CD14-positive monocyte (primary cell): ENCODE results near the gene PWP1. TPM values are rescaled to one million over a fixed set of nuclear protein-coding genes. Genes with fewer than 3 reads are reported as not detected.

ENCODE experiments used
- DNase-seq, 3 donors: peaks; one replicate each; pipeline ENCODE4 v3.0.0-alpha.2; 2011 to 2022
- H2AFZ ChIP-seq: 2 replicates; pipeline ENCODE4 v1.6.0; 2012; ENCODE audit warnings: mild to moderate bottlenecking, low read depth, low read length, inconsistent platforms; ENCODE audit not compliant: insufficient read depth, poor library complexity, severe bottlenecking
- H3K27ac ChIP-seq, 2 donors: 1 replicate in 1 of 2; 2 replicates in 1 of 2; pipeline ENCODE4 v1.5.1; 2012 to 2013; ENCODE audit warnings: low read length in 2 of 2, control low read depth in 1 of 2, inconsistent platforms in 1 of 2, low read depth in 1 of 2, mild to moderate bottlenecking in 1 of 2
- H3K27me3 ChIP-seq, 2 donors: one replicate each; pipeline versions ENCODE4 v1.6.0 to v1.6.1; 2011 to 2013; ENCODE audit warnings: low read length in 2 of 2; ENCODE audit not compliant: control insufficient read depth in 2 of 2, insufficient read depth in 2 of 2
- H3K36me3 ChIP-seq, 2 donors: replicated peaks in 1 of 2; 1 replicate in 1 of 2; 2 replicates in 1 of 2; pipeline versions ENCODE4 v1.5.1 to v1.6.1; 2012 to 2013; ENCODE audit warnings: low read length in 2 of 2, control low read depth in 1 of 2, inconsistent platforms in 1 of 2, mild to moderate bottlenecking in 1 of 2; ENCODE audit not compliant: insufficient read depth in 2 of 2, control insufficient read depth in 1 of 2
- H3K4me1 ChIP-seq, 2 donors: 1 replicate in 1 of 2; 2 replicates in 1 of 2; pipeline versions ENCODE4 v1.5.1 to v1.6.1; 2012 to 2013; ENCODE audit warnings: low read length in 2 of 2, control low read depth in 1 of 2, inconsistent platforms in 1 of 2, mild to moderate bottlenecking in 1 of 2, moderate library complexity in 1 of 2; ENCODE audit not compliant: insufficient read depth in 2 of 2, control insufficient read depth in 1 of 2
- H3K4me2 ChIP-seq: replicated peaks from 2 replicates; pipeline ENCODE3; 2012; ENCODE audit warnings: low read length, moderate library complexity, mild to moderate bottlenecking; ENCODE audit not compliant: poor library complexity, severe bottlenecking; ENCODE audit errors: extremely low read depth
- H3K4me3 ChIP-seq, 3 experiments: fragments of 200-600 bp in 1 of 3; sonication (generic) in 1 of 3; replicated peaks in 1 of 3; 1 replicate in 2 of 3; 2 replicates in 1 of 3; pipeline ENCODE4 v1.5.1; 2011 to 2013; ENCODE audit warnings: low read length in 3 of 3, mild to moderate bottlenecking in 3 of 3, control low read depth in 2 of 3, low read depth in 2 of 3, inconsistent platforms in 1 of 3, moderate library complexity in 1 of 3
- H3K79me2 ChIP-seq: 2 replicates; pipeline ENCODE4 v1.6.0; 2012; ENCODE audit warnings: mild to moderate bottlenecking, control low read depth, inconsistent platforms, low read length, moderate library complexity; ENCODE audit not compliant: insufficient read depth
- H3K9ac ChIP-seq: 2 replicates; pipeline ENCODE4 v1.6.0; 2017; ENCODE audit warnings: low read length, mild to moderate bottlenecking; ENCODE audit not compliant: insufficient read depth, poor library complexity, severe bottlenecking
- H3K9me3 ChIP-seq, 2 donors: replicated peaks in 1 of 2; 1 replicate in 1 of 2; 2 replicates in 1 of 2; pipeline versions ENCODE4 v1.5.1 to v1.6.1; 2012 to 2013; ENCODE audit warnings: low read length in 2 of 2, control low read depth in 1 of 2; ENCODE audit not compliant: control insufficient read depth in 1 of 2, insufficient read depth in 1 of 2
- H4K20me1 ChIP-seq: 2 replicates; pipeline ENCODE4 v1.6.0; 2012; ENCODE audit warnings: mild to moderate bottlenecking, low read length, control low read depth, moderate library complexity; ENCODE audit not compliant: insufficient read depth
- H3K27ac Mint-ChIP-seq, 7 donors: one replicate each; pipeline ENCODE4 v1.8.0; 2020; ENCODE audit warnings: mild to moderate bottlenecking in 7 of 7, mixed read lengths in 7 of 7, moderate library complexity in 6 of 7, inconsistent platforms in 2 of 7
- H3K27me3 Mint-ChIP-seq, 3 donors: one replicate each; pipeline ENCODE4 v1.8.0; 2021 to 2022; ENCODE audit warnings: low read depth in 3 of 3, mild to moderate bottlenecking in 3 of 3, mixed read lengths in 3 of 3, moderate library complexity in 3 of 3, inconsistent platforms in 1 of 3
- H3K36me3 Mint-ChIP-seq, 2 donors: one replicate each; pipeline ENCODE4 v1.8.0; 2020; ENCODE audit warnings: mixed read lengths in 2 of 2, inconsistent platforms in 1 of 2, mild to moderate bottlenecking in 1 of 2
- H3K4me1 Mint-ChIP-seq: one replicate; pipeline ENCODE4 v1.8.0; 2020; ENCODE audit warnings: mild to moderate bottlenecking, mixed read lengths
- H3K4me3 Mint-ChIP-seq, 2 donors: one replicate each; pipeline ENCODE4 v1.8.0; 2020; ENCODE audit warnings: mild to moderate bottlenecking in 2 of 2, mixed read lengths in 2 of 2, moderate library complexity in 1 of 2
- H3K9me3 Mint-ChIP-seq, 7 donors: one replicate each; pipeline ENCODE4 v1.8.0; 2020 to 2022; ENCODE audit warnings: mixed read lengths in 7 of 7, mild to moderate bottlenecking in 6 of 7, moderate library complexity in 6 of 7, inconsistent platforms in 2 of 7
- CTCF ChIP-seq: fragments of 200-600 bp; IDR thresholded peaks from one replicate; pipeline ENCODE4 v1.8.0; 2022; ENCODE audit warnings: antibody characterized with exemption, mild to moderate bottlenecking
- WGBS: methylation state at CpG from one replicate; pipeline ENCODE4 v1.1.5; 2013; ENCODE audit warnings: missing lambda C conversion rate; ENCODE audit not compliant: insufficient coverage; 5-methylcytosine and 5-hydroxymethylcytosine counted together
- intact Hi-C, 2 donors: fragments of 100-400 bp; cut with micrococcal nuclease; formaldehyde crosslinking; loops; one replicate each; pipeline versions ENCODE4 v1.15.0 to v1.15.1; 2023
- polyA plus RNA-seq, 3 donors: library from polyadenylated mRNA; depleted of rRNA in 1 of 3; unstranded in 2 of 3; stranded (reverse) in 1 of 3; fragments of 300-500 nt in 2 of 3; fragments of >200 nt in 1 of 3; fragmentation: Illumina TruSeq in 2 of 3; gene quantifications; 1 replicate in 2 of 3; 2 replicates in 1 of 3; pipeline ENCODE4 v1.2.3, GENCODE V29; 2012 to 2021

Gene PWP1
- polyA plus RNA-seq, 3 donors = 27.1 to 29.1 (median 28.0) TPM

GRCh38 chr12:107661830-107662229 lies 23.8 kb upstream of the PWP1 start:
- peaks cover 35% of the 10 kb centered on the region for H3K4me1 Mint-ChIP-seq
- no peak overlapping the region for H3K4me2 ChIP-seq
- no peak for TF ChIP-seq CTCF
- no CpG with 5 or more reads among the region's 3 CpGs for WGBS
- peaks cover 18 to 37% of the 10 kb centered on the region in 2 donors for H3K4me1 ChIP-seq
- H4K20me1 ChIP-seq = no peaks in the 10 kb centered on the region
- H3K79me2 ChIP-seq = no peaks in the 10 kb centered on the region
- peaks cover 4 to 8% (median 6%) of the 10 kb centered on the region in 3 donors for H3K27me3 Mint-ChIP-seq
- H3K4me3 ChIP-seq = no peak overlapping the region
- intact Hi-C loops = no loop called here
- peak overlapping the region; percentile 46 to 83 (median 64) for H3K27ac Mint-ChIP-seq
- H2AFZ ChIP-seq = no peak overlapping the region
- no peak overlapping the region for H3K9ac ChIP-seq
- H3K4me3 Mint-ChIP-seq = no peak overlapping the region
- H3K27me3 ChIP-seq = no peaks in the 10 kb centered on the region
- peaks cover 0 to 6% of the 10 kb centered on the region in 2 donors for H3K36me3 ChIP-seq
- H3K27ac ChIP-seq = no peak overlapping the region
- peaks cover 0 to 4% (median 0%) of the 10 kb centered on the region in 7 donors for H3K9me3 Mint-ChIP-seq
- peaks cover 4 to 12% of the 10 kb centered on the region in 2 donors for H3K36me3 Mint-ChIP-seq
- peak in 2 of 3 donors; percentile 48 to 71 for DNase-seq
- no peaks in the 10 kb centered on the region for H3K9me3 ChIP-seq

GRCh38 chr12:107662484-107662883 lies 23.1 kb upstream of the PWP1 start:
- Histone ChIP-seq H3K79me2 (no peaks in the 10 kb centered on the region), H3K9ac (no peak overlapping the region), H3K27ac (no peak overlapping the region), H2AFZ (no peak overlapping the region), H3K4me1 (peaks cover 18 to 37% of the 10 kb centered on the region in 2 donors), H4K20me1 (no peaks in the 10 kb centered on the region), H3K27me3 (no peaks in the 10 kb centered on the region), H3K4me3 (no peak overlapping the region), H3K4me2 (no peak overlapping the region), H3K36me3 (peaks cover 0 to 5% of the 10 kb centered on the region in 2 donors), H3K9me3 (no peaks in the 10 kb centered on the region)
- no peak overlapping the region for H3K4me3 Mint-ChIP-seq
- H3K36me3 Mint-ChIP-seq = peaks cover 4 to 8% of the 10 kb centered on the region in 2 donors
- DNase-seq = peak in 2 of 3 donors; percentile 6 to 30
- intact Hi-C loops = no loop called here
- peaks cover 35% of the 10 kb centered on the region for H3K4me1 Mint-ChIP-seq
- H3K27ac Mint-ChIP-seq = peak overlapping the region; percentile 12 to 83 (median 74)
- no peak for TF ChIP-seq CTCF
- H3K27me3 Mint-ChIP-seq = peaks cover 4 to 12% (median 9%) of the 10 kb centered on the region in 3 donors
- peaks cover 0 to 4% (median 0%) of the 10 kb centered on the region in 7 donors for H3K9me3 Mint-ChIP-seq
- 16% methylated on average over 6 of the region's 6 CpGs for WGBS
